Endothelial cell of umbilical vein (primary cell): Measurements from ENCODE around the gene STK38L. TPM values are rescaled to one million over a fixed set of nuclear protein-coding genes. Genes with fewer than 3 reads are reported as not detected.

Source experiments
- BruUV-seq: library from RNA; stranded (reverse); fragments of 400-500 nt; replicated peaks from 2 replicates; lab custom pipeline; 2021; lab: Mats Ljungman, UMichigan
- CTCF ChIA-PET: fragments of 300-600, 350-600 bp; sonication (Branson Sonifier 250); formaldehyde crosslinking; loops from one replicate; lab custom pipeline; 2021; ENCODE audit warnings: antibody characterized with exemption, inconsistent platforms; lab: Charles Lee
- POLR2A ChIA-PET: fragments of 300-600, 350-600 bp; sonication (Branson Sonifier 250); formaldehyde crosslinking; loops from one replicate; lab custom pipeline; 2021; ENCODE audit warnings: antibody characterized with exemption, inconsistent platforms; lab: Charles Lee
- DNase-seq: peaks from one replicate; pipeline ENCODE4 v3.0.0-alpha.2; 2011; ENCODE audit warnings: low read depth, low spot score
- FAIRE-seq: peaks from 2 replicates; lab custom pipeline; 2011; peaks lifted over from hg19 to GRCh38; lab: Jason Lieb, UNC
- H2AFZ ChIP-seq: 2 replicates; pipeline ENCODE4 v1.6.0; 2012; ENCODE audit warnings: low read depth, low read length, control low read depth, inconsistent platforms
- H3K27ac ChIP-seq: 2 replicates; pipeline ENCODE4 v1.5.1; 2011; ENCODE audit warnings: low read depth, mild to moderate bottlenecking, control low read depth, low read length, moderate library complexity; ENCODE audit not compliant: insufficient read depth
- H3K27me3 ChIP-seq, 2 experiments: 2 replicates each; pipeline versions ENCODE4 v1.6.0 to v1.6.1; 2011; ENCODE audit warnings: low read length in 2 of 2, mixed read lengths in 1 of 2; ENCODE audit not compliant: control insufficient read depth in 2 of 2, insufficient read depth in 2 of 2
- H3K36me3 ChIP-seq, 2 experiments: 2 replicates in 1 of 2; 3 replicates in 1 of 2; pipeline ENCODE4 v1.5.1; 2011; ENCODE audit warnings: low read length in 2 of 2, mild to moderate bottlenecking in 1 of 2, moderate library complexity in 1 of 2; ENCODE audit not compliant: control insufficient read depth in 2 of 2, insufficient read depth in 2 of 2; ENCODE audit errors: extremely low read depth in 1 of 2
- H3K4me1 ChIP-seq: 3 replicates; pipeline ENCODE4 v1.5.1; 2011; ENCODE audit warnings: mild to moderate bottlenecking, low read length; ENCODE audit not compliant: control insufficient read depth, insufficient read depth; ENCODE audit errors: extremely low read depth
- H3K4me2 ChIP-seq: 2 replicates; pipeline ENCODE4 v1.6.1; 2011; ENCODE audit warnings: low read length, control low read depth, mixed read lengths; ENCODE audit not compliant: insufficient read depth
- H3K4me3 ChIP-seq, 3 experiments: fragments of 200-600 bp in 1 of 3; sonication (generic), shearing (Covaris generic) in 1 of 3; replicated peaks in 1 of 3; 2 replicates each; pipeline ENCODE4 v1.5.1; 2011 to 2016; ENCODE audit warnings: control low read depth in 3 of 3, low read length in 3 of 3, mild to moderate bottlenecking in 2 of 3, inconsistent platforms in 1 of 3, low read depth in 1 of 3, moderate library complexity in 1 of 3; ENCODE audit not compliant: insufficient read depth in 1 of 3
- H3K79me2 ChIP-seq: 2 replicates; pipeline ENCODE4 v1.6.0; 2012; ENCODE audit warnings: low read length, inconsistent platforms; ENCODE audit not compliant: control insufficient read depth, insufficient read depth
- H3K9ac ChIP-seq: replicated peaks from 2 replicates; pipeline ENCODE3; 2011; ENCODE audit warnings: low read length, control low read depth; ENCODE audit not compliant: insufficient read depth; ENCODE audit errors: extremely low read depth
- H3K9me1 ChIP-seq: replicated peaks from 3 replicates; pipeline ENCODE4 v1.6.0; 2011; ENCODE audit warnings: mild to moderate bottlenecking, low read length; ENCODE audit not compliant: control insufficient read depth, insufficient read depth; ENCODE audit errors: extremely low read depth
- H3K9me3 ChIP-seq: replicated peaks from 2 replicates; pipeline ENCODE4 v1.5.1; 2012; ENCODE audit warnings: low read length, inconsistent platforms; ENCODE audit not compliant: control insufficient read depth, insufficient read depth
- H4K20me1 ChIP-seq: replicated peaks from 2 replicates; pipeline ENCODE3; 2011; ENCODE audit warnings: mild to moderate bottlenecking, low read length; ENCODE audit not compliant: control insufficient read depth, insufficient read depth; ENCODE audit errors: extremely low read depth
- FOS ChIP-seq: IDR thresholded peaks from 2 replicates; pipeline ENCODE4 v1.6.1; 2011; ENCODE audit warnings: mild to moderate bottlenecking, low read length, moderate library complexity, borderline replicate concordance; ENCODE audit not compliant: insufficient read depth
- GATA2 ChIP-seq: IDR thresholded peaks from 2 replicates; pipeline ENCODE4 v1.7.0; 2011; ENCODE audit warnings: low read depth, mild to moderate bottlenecking, moderate library complexity, mixed read lengths, low read length; ENCODE audit not compliant: insufficient read length, insufficient read depth
- JUN ChIP-seq: IDR thresholded peaks from 2 replicates; pipeline ENCODE4 v1.6.1; 2011; ENCODE audit warnings: borderline replicate concordance, low read depth; ENCODE audit not compliant: insufficient read length, insufficient read depth
- POLR2A ChIP-seq: IDR thresholded peaks from 2 replicates; pipeline ENCODE4 v1.6.1; 2012; ENCODE audit warnings: low read depth, mild to moderate bottlenecking, control low read depth, low read length
- dilution Hi-C: fragments of 300-500 bp; cut with MboI; formaldehyde crosslinking; loops from one replicate; pipeline ENCODE4 v1.15.0; 2019; ENCODE audit warnings: low sequenced_read_pairs; ENCODE audit not compliant: extremely low pct_ligation_motif_present
- intact Hi-C: fragments of 100-400 bp; cut with micrococcal nuclease; formaldehyde crosslinking; loops from one replicate; pipeline ENCODE4 v1.10.0; 2022
- polyA plus RNA-seq, 4 experiments: library from polyadenylated mRNA; depleted of rRNA in 3 of 4; stranded (reverse) in 3 of 4; unstranded in 1 of 4; fragments of >200 nt; gene quantifications; 2 replicates each; pipeline versions ENCODE4 v1.2.1 to v1.2.3, GENCODE V29; 2011 to 2012; ENCODE audit warnings: missing spikeins in 1 of 4
- total RNA-seq: library from RNA; stranded (reverse); gene quantifications from 2 replicates; pipeline ENCODE4 v1.2.3, GENCODE V29; 2021

STK38L gene
- total and polyA plus RNA-seq, 2 donors (not counting 3 experiments of a cell fraction or from before 2014, with no cell fraction given): 14.7 to 58.4 TPM

GRCh38 chr12:27257104-27257843, 13.2 kb downstream of the STK38L start:
- intact Hi-C loops: no loop called here
- H3K27me3 ChIP-seq: no peaks in the 10 kb centered on the region
- peaks cover 15% of the 10 kb centered on the region for H3K4me1 ChIP-seq
- BruUV-seq: no TSS peak
- H4K20me1 ChIP-seq: peaks cover 10% of the 10 kb centered on the region
- no peak overlapping the region for H2AFZ ChIP-seq
- CTCF ChIA-PET: interaction anchor here (2.0 kb wide), 1 partner anchor 49 kb away, joined by 7 read pairs; no protein-coding TSS in a partner anchor
- peaks cover 0 to 2% of the 10 kb centered on the region in 2 experiments for H3K36me3 ChIP-seq
- no peak overlapping the region for H3K9ac ChIP-seq
- no peak for FAIRE-seq
- no peak overlapping the region for H3K4me3 ChIP-seq
- DNase-seq: no peak
- peaks cover 28% of the 10 kb centered on the region for H3K79me2 ChIP-seq
- dilution Hi-C loops: no loop called here
- POLR2A ChIA-PET: interaction anchor here (0.6 kb wide), 1 partner anchor 244 kb away, joined by 5 read pairs; no protein-coding TSS in a partner anchor
- H3K9me1 ChIP-seq: peaks cover 3% of the 10 kb centered on the region
- TF ChIP-seq GATA2: no peak
- no peaks in the 10 kb centered on the region for H3K9me3 ChIP-seq
- H3K27ac ChIP-seq: no peak overlapping the region
- no peak overlapping the region for H3K4me2 ChIP-seq

GRCh38 chr12:27260746-27261145, 16.7 kb downstream of the STK38L start:
- Histone ChIP-seq H3K27me3 (no peaks in the 10 kb centered on the region), H2AFZ (no peak overlapping the region), H3K4me1 (peaks cover 15% of the 10 kb centered on the region), H3K79me2 (peaks cover 17% of the 10 kb centered on the region), H3K9me3 (no peaks in the 10 kb centered on the region), H3K36me3 (no peaks in the 10 kb centered on the region), H3K4me3 (no peak overlapping the region), H3K27ac (no peak overlapping the region), H4K20me1 (peaks cover 7% of the 10 kb centered on the region), H3K9ac (no peak overlapping the region), H3K9me1 (peaks cover 3% of the 10 kb centered on the region), H3K4me2 (peak overlapping the region; percentile 12)
- FAIRE-seq: no peak
- peak; percentile 30 for DNase-seq
- POLR2A ChIA-PET: no interaction called here
- intact Hi-C loops (no loop called here), dilution Hi-C loops (no loop called here)
- TF ChIP-seq POLR2A (no peak), JUN (peak; percentile 40), FOS (peak; percentile 47)
- CTCF ChIA-PET: interaction anchor here (0.8 to 3.2 kb wide), 5 partner anchors 9 to 45 kb away, joined by 3 to 16 read pairs (median 4); no protein-coding TSS in a partner anchor
- no TSS peak for BruUV-seq
